Body of pancreas (tissue), 4 donors: ENCODE data around the gene PEMT. TPM values are rescaled to one million over a fixed set of nuclear protein-coding genes. Genes with fewer than 3 reads are reported as not detected.

Experiments used
- ATAC-seq: fragments of 150-250 bp; one replicate; pipeline ENCODE4 v1.9.1; 2016
- DNase-seq, 4 donors: peaks; one replicate each; pipeline ENCODE4 v3.0.0-alpha.2; 2019
- H3K27ac ChIP-seq, 4 donors: fragments of 200-600 bp; sonication (generic); 1 replicate in 3 of 4; 2 replicates in 1 of 4; pipeline versions ENCODE4 v1.5.1 to v1.6.1; 2016 to 2019; ENCODE audit warnings: mild to moderate bottlenecking in 1 of 4, mixed read lengths in 1 of 4, moderate library complexity in 1 of 4
- H3K27me3 ChIP-seq, 2 donors: fragments of 200-600 bp; sonication (generic); one replicate each; pipeline ENCODE4 v1.6.0; 2016; ENCODE audit warnings: mild to moderate bottlenecking in 1 of 2
- H3K36me3 ChIP-seq, 2 donors: fragments of 200-600 bp; sonication (generic); replicated peaks in 1 of 2; 2 replicates each; pipeline ENCODE4 v1.5.1; 2016; ENCODE audit warnings: low read depth in 2 of 2; ENCODE audit not compliant: insufficient read depth in 1 of 2
- H3K4me1 ChIP-seq: fragments of 200-600 bp; sonication (generic); one replicate; pipeline ENCODE4 v1.6.0; 2016
- H3K4me3 ChIP-seq, 2 donors: fragments of 200-600 bp; sonication (generic); 1 replicate in 1 of 2; 2 replicates in 1 of 2; pipeline ENCODE4 v1.5.1; 2016 to 2019
- H3K9me3 ChIP-seq, 3 donors: fragments of 200-600 bp; sonication (generic); 1 replicate in 2 of 3; 2 replicates in 1 of 3; pipeline ENCODE4 v1.5.1; 2016
- POLR2A ChIP-seq, 3 donors: fragments of 450-650 bp; IDR thresholded peaks; one replicate each; pipeline ENCODE4 v1.6.1; 2016; ENCODE audit warnings: antibody characterized with exemption in 3 of 3, mild to moderate bottlenecking in 2 of 3
- WGBS, 2 donors: methylation state at CpG; one replicate each; pipeline ENCODE4 v1.1.5; 2017; 5-methylcytosine and 5-hydroxymethylcytosine counted together
- intact Hi-C: fragments of 100-400 bp; cut with DNase I; formaldehyde crosslinking; loops from one replicate; pipeline ENCODE4 v1.15.1; 2023
- total RNA-seq, 2 donors: library from RNA; depleted of rRNA; stranded (reverse); fragments of >200 nt; gene quantifications; one replicate each; pipeline ENCODE4 v1.1.0, GENCODE V29; 2016
- TF ChIP-seq, protein P1 (sequence below), 7 experiments: fragments of 450-650 bp in 4 of 7; fragments of 200-600 bp in 3 of 7; sonication (generic) in 3 of 7; IDR thresholded peaks; one replicate each; pipeline ENCODE4 v1.5.1; 2016 to 2019; ENCODE audit warnings: antibody characterized with exemption in 7 of 7

PEMT gene
- total RNA-seq, 2 donors from 2014 or later: 23.4 to 27.8 TPM

DNA sequence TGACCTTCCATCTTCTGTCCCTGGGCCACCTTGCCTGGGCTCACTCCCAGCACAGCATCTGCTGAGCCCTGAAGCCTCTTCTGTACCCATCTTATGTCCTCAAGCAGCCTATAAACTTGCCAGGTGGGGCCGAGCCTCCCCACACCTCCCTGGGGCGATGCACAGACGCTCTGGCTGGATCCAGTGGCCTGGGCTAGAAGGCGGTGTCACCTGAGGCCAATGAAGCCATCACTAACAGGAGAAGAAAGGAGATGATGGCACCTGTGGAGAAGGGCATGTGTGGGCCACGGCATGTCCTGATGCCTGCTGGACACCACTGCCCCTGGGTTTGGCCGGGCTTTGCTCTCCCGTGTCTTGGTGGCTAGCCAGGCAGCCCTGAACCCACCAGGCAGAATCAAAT is 45.5 kb downstream of the PEMT start:
- intact Hi-C loops: no loop called here
- H3K4me3 ChIP-seq: no peak overlapping the region
- WGBS, 2 donors: 92 to 97% methylated on average over 6 to 7 of the region's 7 CpGs
- no peaks in the 10 kb centered on the region for H3K36me3 ChIP-seq
- TF ChIP-seq, protein P1, sequence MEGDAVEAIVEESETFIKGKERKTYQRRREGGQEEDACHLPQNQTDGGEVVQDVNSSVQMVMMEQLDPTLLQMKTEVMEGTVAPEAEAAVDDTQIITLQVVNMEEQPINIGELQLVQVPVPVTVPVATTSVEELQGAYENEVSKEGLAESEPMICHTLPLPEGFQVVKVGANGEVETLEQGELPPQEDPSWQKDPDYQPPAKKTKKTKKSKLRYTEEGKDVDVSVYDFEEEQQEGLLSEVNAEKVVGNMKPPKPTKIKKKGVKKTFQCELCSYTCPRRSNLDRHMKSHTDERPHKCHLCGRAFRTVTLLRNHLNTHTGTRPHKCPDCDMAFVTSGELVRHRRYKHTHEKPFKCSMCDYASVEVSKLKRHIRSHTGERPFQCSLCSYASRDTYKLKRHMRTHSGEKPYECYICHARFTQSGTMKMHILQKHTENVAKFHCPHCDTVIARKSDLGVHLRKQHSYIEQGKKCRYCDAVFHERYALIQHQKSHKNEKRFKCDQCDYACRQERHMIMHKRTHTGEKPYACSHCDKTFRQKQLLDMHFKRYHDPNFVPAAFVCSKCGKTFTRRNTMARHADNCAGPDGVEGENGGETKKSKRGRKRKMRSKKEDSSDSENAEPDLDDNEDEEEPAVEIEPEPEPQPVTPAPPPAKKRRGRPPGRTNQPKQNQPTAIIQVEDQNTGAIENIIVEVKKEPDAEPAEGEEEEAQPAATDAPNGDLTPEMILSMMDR (IDR thresholded peaks at IDR 0.05): no peak
- no peak for TF ChIP-seq POLR2A (IDR thresholded peaks at IDR 0.05)
- ATAC-seq (no peak), DNase-seq (no peak)
- peaks cover 14% of the 10 kb centered on the region for H3K4me1 ChIP-seq
- H3K27me3 ChIP-seq: no peaks in the 10 kb centered on the region
- H3K27ac ChIP-seq: no peak overlapping the region
- no peaks in the 10 kb centered on the region for H3K9me3 ChIP-seq

DNA sequence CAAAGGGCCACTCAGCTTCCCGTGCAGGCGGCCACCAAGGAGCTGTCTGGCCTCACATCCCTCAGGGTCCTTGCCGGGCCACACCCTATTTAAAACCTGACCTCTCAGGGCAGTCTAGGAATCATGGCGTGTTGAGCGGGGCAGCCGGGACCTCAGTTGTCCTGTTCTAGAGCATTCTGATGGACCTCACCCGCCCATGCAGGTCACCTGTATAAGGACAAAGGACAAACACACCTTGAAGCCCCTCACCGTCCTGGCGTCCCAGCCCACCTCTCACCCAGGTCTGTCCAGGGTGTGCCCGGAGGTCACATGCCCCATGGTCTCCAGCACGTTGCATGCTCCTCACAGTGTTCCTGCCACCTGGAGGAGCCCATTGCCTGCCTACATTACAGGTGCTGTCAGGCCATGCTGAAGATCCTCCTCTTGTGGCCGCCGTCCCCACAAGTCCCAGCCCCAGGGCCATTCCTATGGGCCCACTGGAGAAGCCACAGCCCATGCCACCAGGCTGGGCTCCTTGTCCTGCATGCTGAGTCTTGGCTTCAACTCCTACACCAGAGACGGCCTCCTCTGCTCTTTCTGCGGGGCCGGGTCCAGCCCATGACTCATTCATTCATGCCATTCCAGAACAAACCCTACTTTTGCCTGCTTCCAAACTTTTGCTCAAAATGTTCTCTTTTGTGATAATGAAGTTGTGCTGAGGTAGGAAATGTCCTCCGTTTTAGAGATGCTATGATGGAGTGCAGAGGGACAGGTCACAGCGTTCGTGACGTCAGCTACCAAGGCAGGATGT is 46.3 kb downstream of the PEMT start:
- WGBS, 2 donors: 93 to 97% methylated on average over 19 of the region's 20 CpGs
- Histone ChIP-seq H3K4me3 (no peak overlapping the region), H3K27ac (no peak overlapping the region), H3K27me3 (no peaks in the 10 kb centered on the region), H3K9me3 (no peaks in the 10 kb centered on the region), H3K36me3 (no peaks in the 10 kb centered on the region), H3K4me1 (peaks cover 17% of the 10 kb centered on the region)
- intact Hi-C loops: no loop called here
- DNase-seq (no peak), ATAC-seq (peak; percentile 19)
- TF ChIP-seq, protein P1 (IDR thresholded peaks at IDR 0.05): no peak
- no peak for TF ChIP-seq POLR2A (IDR thresholded peaks at IDR 0.05)

DNA sequence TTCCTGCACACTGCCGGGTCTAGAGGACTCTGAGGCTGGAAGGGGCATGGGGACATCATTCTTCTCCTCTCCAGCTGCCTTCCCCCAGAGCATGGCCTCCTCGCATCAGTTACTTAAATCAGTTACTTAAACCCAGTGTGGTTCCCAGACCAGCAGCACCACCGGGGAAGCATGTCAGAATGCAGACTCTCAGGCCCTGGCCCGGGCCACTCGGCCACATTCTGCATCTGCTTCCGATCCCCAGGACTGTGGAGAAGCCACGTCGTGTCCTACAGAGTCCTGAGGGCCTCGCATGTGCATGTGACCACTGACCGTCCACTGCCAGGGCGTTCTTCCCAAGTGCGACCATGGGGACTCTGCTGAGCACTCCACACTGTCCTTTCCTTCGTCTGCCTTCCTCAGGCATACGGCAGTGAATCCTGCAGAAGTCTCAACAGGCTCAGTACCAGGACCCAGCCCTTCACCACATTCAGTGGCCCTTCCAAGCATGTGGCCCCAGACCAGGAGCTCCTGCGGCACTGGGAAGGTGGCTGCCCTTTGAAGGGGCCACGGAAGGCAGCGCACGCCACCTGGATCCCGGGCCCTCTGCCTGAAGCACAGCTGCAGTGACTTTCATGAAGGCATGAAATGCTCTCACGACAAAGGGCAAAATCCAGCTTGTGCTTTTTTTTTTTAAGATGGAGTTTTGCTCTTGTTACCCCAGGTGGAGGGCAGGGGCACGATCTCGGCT is 48.4 kb downstream of the PEMT start:
- Histone ChIP-seq H3K4me3 (no peak overlapping the region), H3K9me3 (no peaks in the 10 kb centered on the region), H3K27ac (peak overlapping the region in 1 of 4 donors; percentile 52), H3K4me1 (peaks cover 39% of the 10 kb centered on the region), H3K27me3 (no peaks in the 10 kb centered on the region), H3K36me3 (no peaks in the 10 kb centered on the region)
- DNase-seq (peak in 3 of 4 donors; percentile 63 to 83 (median 63)), ATAC-seq (no peak)
- WGBS, 2 donors: 74 to 76% methylated on average over 5 to 21 of the region's 22 CpGs
- no peak for TF ChIP-seq POLR2A (IDR thresholded peaks at IDR 0.05)
- TF ChIP-seq, protein P1 (IDR thresholded peaks at IDR 0.05): no peak
- intact Hi-C loops: no loop called here

DNA sequence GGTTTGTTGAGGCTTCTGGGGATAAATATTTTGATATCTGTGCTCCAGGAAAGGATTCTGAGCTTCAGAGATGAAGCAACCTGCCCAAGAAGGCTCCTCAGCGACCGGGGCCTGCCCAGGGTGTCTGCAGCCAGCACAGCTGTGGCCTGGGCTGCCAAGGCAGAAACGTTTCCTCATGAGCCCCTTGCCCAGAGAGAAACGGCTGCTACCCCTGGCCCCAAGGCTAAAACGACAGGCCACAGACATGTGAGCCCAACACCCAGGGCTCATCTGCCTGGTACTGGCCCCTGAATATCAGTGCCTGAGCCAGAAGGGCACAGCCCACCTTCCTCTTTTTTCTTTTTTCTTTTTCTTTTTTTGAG is 49.9 kb downstream of the PEMT start:
- Histone ChIP-seq H3K27ac (no peak overlapping the region), H3K36me3 (no peaks in the 10 kb centered on the region), H3K27me3 (no peaks in the 10 kb centered on the region), H3K4me3 (no peak overlapping the region), H3K4me1 (peaks cover 53% of the 10 kb centered on the region), H3K9me3 (no peaks in the 10 kb centered on the region)
- ATAC-seq (no peak), DNase-seq (no peak)
- intact Hi-C loops: no loop called here
- WGBS, 2 donors: 74 to 92% methylated on average over 2 to 5 of the region's 5 CpGs
- TF ChIP-seq POLR2A (IDR thresholded peaks at IDR 0.05): no peak
- TF ChIP-seq, protein P1 (IDR thresholded peaks at IDR 0.05): no peak
